ENCODE measurements around the gene MICAL3.

The MICAL3 gene

GRCh38 chr22:17960695-17961445 lies 63.5 kb downstream of the MICAL3 start:
- in situ Hi-C loops (cut with MboI; ENCODE audit: low pct_unique_long_range_greater_than_20kb, low sequenced_read_pairs), result no loop called here
- DNase-seq, result no peak

DNA sequence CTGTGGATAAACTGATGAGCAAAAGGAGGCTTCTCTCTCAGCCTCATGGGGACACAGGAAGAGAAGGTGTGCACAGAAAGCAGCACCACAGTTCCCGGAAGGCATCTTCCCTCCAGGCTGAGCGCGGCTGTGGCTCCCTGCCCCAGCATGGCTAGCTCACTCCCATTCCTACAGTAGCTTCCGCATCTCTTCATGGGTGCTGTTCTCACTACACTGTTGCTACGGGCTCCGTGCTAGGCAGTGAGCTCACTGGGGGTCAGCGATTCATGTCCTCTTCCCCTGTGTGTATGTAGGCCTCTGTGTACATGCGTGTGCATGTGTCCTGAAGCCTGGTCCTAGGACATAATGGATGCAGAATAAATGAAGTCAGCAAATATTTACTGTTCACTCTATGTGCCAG lies 64.3 kb downstream of the MICAL3 start:
- no peak for DNase-seq
- in situ Hi-C loops (cut with MboI; ENCODE audit: low pct_unique_long_range_greater_than_20kb, low sequenced_read_pairs), result no loop called here

DNA sequence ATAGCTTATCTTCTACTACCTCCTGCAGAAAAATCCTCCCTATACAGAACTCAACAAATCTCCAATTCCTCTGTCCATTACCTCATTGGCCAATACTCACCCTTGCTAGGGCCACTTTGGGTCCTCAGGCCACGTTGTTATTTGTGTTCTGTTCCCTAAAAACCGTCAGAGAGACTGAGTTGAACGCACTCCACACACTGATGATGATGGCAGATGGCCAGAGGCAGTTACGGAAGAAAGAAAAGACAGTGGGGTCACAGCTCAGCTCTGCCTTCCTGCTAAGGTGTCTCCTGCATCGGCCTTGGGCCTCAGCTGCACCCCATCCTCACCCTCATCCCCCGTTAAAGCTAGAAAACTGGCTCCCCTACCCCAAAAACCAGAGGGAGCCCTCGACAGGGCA lies 66.2 kb downstream of the MICAL3 start:
- DNase-seq, result no peak
- in situ Hi-C loops (cut with MboI; ENCODE audit: low pct_unique_long_range_greater_than_20kb, low sequenced_read_pairs), result no loop called here

GRCh38 chr22:17957693-17958092 lies 66.7 kb downstream of the MICAL3 start:
- DNase-seq, result no peak
- in situ Hi-C loops (cut with MboI; ENCODE audit: low pct_unique_long_range_greater_than_20kb, low sequenced_read_pairs), result no loop called here

DNA sequence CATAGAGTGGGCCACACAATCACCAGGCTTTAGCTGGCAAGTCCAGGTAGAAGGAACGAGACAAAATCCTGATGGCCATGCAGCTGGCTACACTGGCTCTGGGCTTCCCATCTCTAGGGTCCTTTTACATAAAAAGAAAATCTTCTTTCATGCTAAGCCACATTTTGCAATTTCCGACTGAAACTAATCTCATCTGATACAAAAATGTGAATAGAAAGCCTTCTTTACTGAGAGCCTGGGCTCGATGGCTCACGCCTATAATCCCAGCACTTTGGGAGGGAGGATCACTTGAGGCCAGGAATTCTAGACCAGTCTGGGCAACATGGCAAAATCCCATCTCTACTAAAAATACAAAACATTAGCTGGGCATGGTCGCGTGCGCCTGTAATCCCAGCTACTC lies 67.2 kb downstream of the MICAL3 start:
- DNase-seq, result no peak
- in situ Hi-C loops (cut with MboI; ENCODE audit: low pct_unique_long_range_greater_than_20kb, low sequenced_read_pairs), result no loop called here

DNA sequence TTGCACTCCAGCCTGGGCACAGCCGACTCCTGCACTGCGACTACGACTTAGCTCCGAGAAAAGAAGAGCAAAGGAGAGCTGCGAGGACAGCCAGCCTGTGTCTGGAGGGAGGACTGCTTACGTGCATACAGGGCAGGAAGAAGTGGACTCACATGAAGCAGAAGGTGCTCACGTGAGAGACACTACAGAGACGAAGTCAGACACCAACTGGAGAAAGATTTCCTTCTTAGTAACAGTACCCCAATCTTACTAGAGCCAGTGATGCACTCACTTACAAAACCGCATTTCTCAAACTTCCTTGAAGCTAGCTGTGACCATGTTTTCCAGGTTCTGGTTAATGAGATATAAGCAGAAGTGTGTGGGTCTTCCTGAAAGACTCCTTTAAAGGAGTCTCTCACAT lies 67.7 kb downstream of the MICAL3 start:
- in situ Hi-C loops (cut with MboI; ENCODE audit: low pct_unique_long_range_greater_than_20kb, low sequenced_read_pairs), result no loop called here

GRCh38 chr22:17955590-17956379 lies 68.6 kb downstream of the MICAL3 start:
- no peak for DNase-seq
- in situ Hi-C loops (cut with MboI; ENCODE audit: low pct_unique_long_range_greater_than_20kb, low sequenced_read_pairs), result no loop called here

More for the DNA sequence above, 67.7 kb downstream of the MICAL3 start:
- DNase-seq, result no peak

GRCh38 chr22:17954860-17955587 lies 69.3 kb downstream of the MICAL3 start:
- in situ Hi-C loops (cut with MboI; ENCODE audit: low pct_unique_long_range_greater_than_20kb, low sequenced_read_pairs), result no loop called here
- no peak for DNase-seq

GRCh38 chr22:17954200-17954859 lies 70.0 kb downstream of the MICAL3 start:
- in situ Hi-C loops (cut with MboI; ENCODE audit: low pct_unique_long_range_greater_than_20kb, low sequenced_read_pairs), result no loop called here
- DNase-seq, result no peak

DNA sequence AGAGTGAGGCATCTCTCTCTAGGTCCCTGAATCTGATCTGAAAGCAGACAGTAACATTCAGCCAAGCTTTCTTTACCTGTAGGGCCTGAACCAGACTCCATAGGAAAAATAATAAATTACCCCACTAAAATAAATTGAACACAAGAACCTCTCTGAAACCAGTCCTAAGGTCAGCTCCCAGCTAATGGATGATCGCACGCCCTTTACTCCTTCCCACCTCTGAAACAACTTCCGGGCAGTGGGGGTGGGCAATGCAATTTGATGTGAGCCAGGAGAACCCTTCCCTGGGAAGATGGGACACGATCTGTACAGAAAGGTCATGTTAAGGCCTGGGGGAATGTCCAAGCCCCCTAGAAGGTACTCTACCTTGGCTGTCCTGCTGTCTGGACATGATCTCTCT lies 71.2 kb downstream of the MICAL3 start:
- in situ Hi-C loops (cut with MboI; ENCODE audit: low pct_unique_long_range_greater_than_20kb, low sequenced_read_pairs), result no loop called here

DNA sequence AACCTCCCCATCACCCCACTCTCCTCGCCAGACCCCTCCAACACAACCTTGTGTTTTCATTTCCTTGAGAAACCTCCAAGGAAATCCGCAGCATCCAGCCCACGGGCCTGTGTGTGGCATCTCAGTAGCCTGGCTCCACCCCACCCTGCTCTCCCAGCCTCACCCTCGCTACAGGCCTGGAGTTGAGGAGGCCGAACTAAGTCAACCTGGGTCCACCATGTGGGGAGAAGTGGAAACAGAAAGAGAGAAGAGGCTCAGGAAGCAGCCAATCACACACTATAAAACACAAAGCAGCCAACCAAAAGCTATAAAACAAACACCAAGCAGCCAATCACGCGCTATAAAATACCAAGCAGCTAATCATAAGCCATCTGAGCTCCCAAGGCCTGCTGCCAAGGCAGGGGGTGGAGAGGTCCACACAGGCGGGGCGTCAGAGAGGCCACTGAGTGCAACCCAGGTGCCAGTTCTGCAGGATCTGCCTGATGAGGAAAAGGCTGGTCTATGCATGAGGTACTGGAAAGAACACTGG lies 72.0 kb downstream of the MICAL3 start:
- no peak for DNase-seq
- in situ Hi-C loops (cut with MboI; ENCODE audit: low pct_unique_long_range_greater_than_20kb, low sequenced_read_pairs), result no loop called here

More for the DNA sequence above, 71.2 kb downstream of the MICAL3 start:
- no peak for DNase-seq

DNA sequence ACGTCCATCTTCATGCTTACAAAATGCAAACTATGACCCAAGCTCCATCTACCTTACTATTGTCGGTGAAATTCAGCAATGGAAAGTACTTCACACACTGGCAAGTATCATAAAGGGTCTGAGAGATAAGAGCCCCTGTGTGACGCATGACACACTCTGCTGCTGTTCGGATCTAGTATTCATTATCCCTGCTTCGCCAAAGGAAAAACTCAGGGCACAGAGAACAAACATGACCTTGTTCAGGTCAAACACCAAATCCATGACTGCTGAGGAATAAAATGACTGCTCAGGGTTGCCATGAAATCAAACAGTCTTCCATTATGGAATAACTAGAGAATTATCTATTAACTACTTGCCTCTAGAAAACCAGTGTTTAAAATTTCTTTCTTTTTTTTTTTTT lies 73.0 kb downstream of the MICAL3 start:
- in situ Hi-C loops (cut with MboI; ENCODE audit: low pct_unique_long_range_greater_than_20kb, low sequenced_read_pairs), result no loop called here

GRCh38 chr22:17950651-17951214 lies 73.6 kb downstream of the MICAL3 start:
- in situ Hi-C loops (cut with MboI; ENCODE audit: low pct_unique_long_range_greater_than_20kb, low sequenced_read_pairs), result no loop called here
- DNase-seq, result no peak

More for the DNA sequence above, 73.0 kb downstream of the MICAL3 start:
- no peak for DNase-seq

DNA sequence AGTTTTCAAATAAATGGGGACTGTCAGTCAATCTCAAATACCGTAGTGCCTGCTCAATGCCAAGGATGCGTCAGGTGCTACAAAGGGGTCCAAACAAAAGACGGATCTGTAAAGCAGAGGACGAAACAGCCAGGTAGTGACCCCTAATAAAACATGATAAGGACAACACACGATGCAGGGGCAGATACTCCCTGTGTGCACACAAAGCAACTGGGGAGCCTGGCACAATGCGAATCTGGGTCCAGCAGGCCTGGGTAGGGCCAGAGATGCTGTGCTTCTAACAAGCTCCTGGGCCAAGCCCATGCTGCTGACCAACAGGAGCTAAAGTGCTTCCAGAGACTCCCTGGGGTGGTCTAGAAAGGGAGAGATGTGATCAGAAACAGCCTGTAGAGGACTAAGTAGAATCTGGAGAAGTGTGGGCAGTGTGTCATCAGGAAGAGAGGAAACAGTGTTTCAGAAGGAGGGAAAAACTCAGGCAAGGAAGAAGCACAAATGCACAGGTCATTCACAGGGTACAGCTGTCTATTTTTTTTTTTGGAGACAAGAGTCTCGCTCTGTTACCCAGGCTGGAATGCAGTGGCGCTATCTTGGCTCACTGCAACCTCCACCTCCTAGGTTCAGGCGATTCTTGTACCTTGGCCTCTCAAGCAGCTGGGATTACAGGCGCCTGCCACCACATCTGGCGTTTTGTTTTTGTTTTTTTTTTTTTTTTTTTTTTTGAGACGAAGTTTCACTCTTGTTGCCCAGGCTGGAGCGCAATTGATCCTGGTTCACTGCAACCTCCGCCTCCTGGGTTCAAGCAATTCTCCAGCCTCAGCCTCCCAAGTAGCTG lies 74.5 kb downstream of the MICAL3 start:
- in situ Hi-C loops (cut with MboI; ENCODE audit: low pct_unique_long_range_greater_than_20kb, low sequenced_read_pairs), result no loop called here

DNA sequence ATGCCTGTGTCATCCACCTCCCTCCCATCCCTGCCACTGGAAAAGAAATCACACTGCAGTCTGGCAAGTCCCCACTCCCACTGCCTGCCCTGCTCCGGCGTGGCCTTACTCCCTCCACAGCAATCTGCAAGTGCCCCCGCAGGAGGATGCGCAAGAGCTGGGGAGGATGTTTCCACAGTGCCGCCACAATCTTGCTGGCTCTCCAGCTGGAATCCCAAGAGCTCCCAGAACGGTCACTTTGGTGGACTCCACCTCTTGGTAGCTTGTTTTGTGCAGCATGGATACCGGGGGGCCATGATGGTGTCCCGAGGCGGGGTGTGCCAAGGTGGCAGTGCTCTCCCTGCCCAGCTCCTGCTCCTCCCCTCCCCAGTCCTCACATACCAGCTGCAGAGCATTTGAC lies 76.3 kb downstream of the MICAL3 start:
- in situ Hi-C loops (cut with MboI; ENCODE audit: low pct_unique_long_range_greater_than_20kb, low sequenced_read_pairs), result no loop called here
- no peak for DNase-seq

More for the DNA sequence above, 74.5 kb downstream of the MICAL3 start:
- no peak for DNase-seq

- DNase-seq, result no peak
- in situ Hi-C loops (cut with MboI; ENCODE audit: low pct_unique_long_range_greater_than_20kb, low sequenced_read_pairs), result no loop called here
These were observed 77.5 kb downstream of the MICAL3 start for GRCh38 chr22:17946662-17947367.

GRCh38 chr22:17945888-17946648 lies 78.3 kb downstream of the MICAL3 start:
- DNase-seq, result no peak
- in situ Hi-C loops (cut with MboI; ENCODE audit: low pct_unique_long_range_greater_than_20kb, low sequenced_read_pairs), result no loop called here
